ENCODE measurements around the gene IL17B. TPM values are rescaled to one million over a fixed set of nuclear protein-coding genes. Genes with fewer than 3 reads are reported as not detected.

Gene IL17B
- total and polyA plus RNA-seq, 2 of the 8 experiments (the other 6 are each of a cell fraction or from before 2014, with no cell fraction given) = 0.18 TPM; not detected in 1

DNA sequence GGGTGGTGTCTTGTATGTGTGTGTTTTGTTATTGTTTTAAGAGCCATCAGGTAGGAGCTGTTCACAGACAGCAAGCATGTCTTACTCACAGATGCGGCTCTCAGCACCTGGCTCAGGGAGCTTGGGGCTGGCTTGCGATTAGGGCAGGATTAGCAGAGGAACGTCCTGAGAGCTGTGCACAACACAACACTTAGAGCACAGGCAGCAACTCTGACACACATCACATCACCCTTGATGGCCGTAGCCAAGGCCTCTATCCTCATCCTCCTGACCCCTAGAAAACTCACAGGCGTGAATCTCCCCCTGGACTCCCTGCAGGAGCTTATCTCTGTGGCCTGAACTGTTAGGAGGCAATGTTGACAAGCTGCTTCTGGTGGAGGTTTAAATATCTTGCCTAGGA, 7.1 kb upstream of the IL17B start:
- Histone ChIP-seq H4K20me1 (replicated peaks in 1 of 2; ENCODE audit: control insufficient read depth in 1 of 2, insufficient read depth in 2 of 2, low read length in 2 of 2) (no peaks in the 10 kb centered on the region), H2BK12ac (ENCODE audit: low read depth, low read length) (no peak overlapping the region), H3K23me2 (ENCODE audit: low read depth, low read length) (peaks cover 2% of the 10 kb centered on the region; the same call in 1 of the 2 replicates), H3K14ac (ENCODE audit: insufficient read length) (no peak overlapping the region), H3K4me2 (ENCODE audit: insufficient read depth in 1 of 2, low read depth in 2 of 2, low read length in 2 of 2) (no peak overlapping the region), H3K9me3 (ENCODE audit: insufficient read depth in 2 of 2, low read depth in 1 of 2, low read length in 1 of 2) (no peaks in the 10 kb centered on the region), H2BK15ac (ENCODE audit: low read length) (peak overlapping the region; percentile 31; the same call in 1 of the 2 replicates), H3K79me1 (ENCODE audit: low read depth, low read length) (no peaks in the 10 kb centered on the region), H3K4me3 (ENCODE audit: extremely low read depth in 1 of 4, insufficient read depth in 2 of 4, low read depth in 3 of 4, low read length in 4 of 4) (no peak overlapping the region), H2BK5ac (ENCODE audit: low read depth, low read length) (no peak overlapping the region), H3K4me1 (replicated peaks in 1 of 4; ENCODE audit: control insufficient read depth in 3 of 4, insufficient read depth in 4 of 4, low read length in 3 of 4) (no peaks in the 10 kb centered on the region), H3K4ac (replicated peaks; ENCODE audit: insufficient read length, low read depth, low read length) (no peak overlapping the region), H3K56ac (replicated peaks; ENCODE audit: insufficient read length, low read depth, low read length) (no peak overlapping the region), H3K9ac (replicated peaks in 1 of 4; ENCODE audit: extremely low read depth in 1 of 4, low read depth in 3 of 4, low read length in 3 of 4) (no peak overlapping the region), H2BK20ac (ENCODE audit: low read length) (no peak overlapping the region), H3K23ac (ENCODE audit: insufficient read length) (no peak overlapping the region), H4K91ac (replicated peaks; ENCODE audit: insufficient read length, low read length) (no peak overlapping the region), H2AFZ (ENCODE audit: low read length) (no peak overlapping the region), H3K27ac (ENCODE audit: low read depth, low read length) (no peak overlapping the region), H4K8ac (ENCODE audit: extremely low read depth, insufficient read depth, low read length) (no peak overlapping the region), H4K5ac (ENCODE audit: insufficient read length, low read depth, low read length) (no peak overlapping the region), H3K79me2 (ENCODE audit: control insufficient read depth in 1 of 2, insufficient read depth in 2 of 2, low read length in 2 of 2) (no peaks in the 10 kb centered on the region), H2AK5ac (ENCODE audit: low read depth, low read length) (no peak overlapping the region), H3K36me3 (ENCODE audit: control insufficient read depth in 2 of 4, insufficient read depth in 4 of 4, low read length in 3 of 4) (no peaks in the 10 kb centered on the region), H3K18ac (ENCODE audit: extremely low read depth, low read length) (no peak overlapping the region), H3K27me3 (replicated peaks in 1 of 4; ENCODE audit: control insufficient read depth in 3 of 4, extremely low read depth in 1 of 4, insufficient read depth in 3 of 4, low read length in 3 of 4) (no peaks in the 10 kb centered on the region; a peak in 1 of 7 replicates), H2BK120ac (replicated peaks; ENCODE audit: low read depth, low read length) (no peak overlapping the region)
- FAIRE-seq = no peak
- ChIA-PET CTCF (ENCODE audit: partially characterized antibody) (interaction anchor here (0.5 to 46.1 kb wide), 14 partner anchors 10 to 232 kb away, joined by 3 to 1310 read pairs (median 4); no protein-coding TSS in a partner anchor), POLR2A (ENCODE audit: partially characterized antibody) (interaction anchor here (1.1 to 1.6 kb wide), 2 partner anchors 10 to 13 kb away, joined by 3 to 6 read pairs; no protein-coding TSS in a partner anchor)
- DNase-seq (ENCODE audit: low read depth in 1 of 2, low spot score in 2 of 2) = no peak
- 90% methylated on average over 5 of the region's 5 CpGs; no CpG with 5 or more reads in 1 of the 2 experiments for WGBS, 2 experiments (ENCODE audit: extremely low coverage in 1 of 2, insufficient coverage in 1 of 2, insufficient read length in 1 of 2, insufficient replicate concordance in 2 of 2, low coverage in 1 of 2, low lambda C conversion rate in 2 of 2, missing lambda C conversion rate in 1 of 2)
- TF ChIP-seq SAP30 (IDR thresholded peaks at IDR 0.05; ENCODE audit: insufficient read depth, insufficient replicate concordance, low read length) (no peak), BCL11A (IDR thresholded peaks at IDR 0.05; ENCODE audit: low read depth in 2 of 2, low read length in 2 of 2) (no peak), EP300 (IDR thresholded peaks at IDR 0.05; ENCODE audit: borderline replicate concordance in 1 of 2, low read depth in 2 of 2, low read length in 2 of 2) (no peak), GABPA (IDR thresholded peaks at IDR 0.05; ENCODE audit: borderline replicate concordance, insufficient read depth, low read length) (no peak), NRF1 (IDR thresholded peaks at IDR 0.05; ENCODE audit: low read depth, low read length) (no peak), BRCA1 (IDR thresholded peaks at IDR 0.05; ENCODE audit: low read depth, low read length) (no peak), POLR2AphosphoS5 (IDR thresholded peaks at IDR 0.05; ENCODE audit: low read depth, low read length) (no peak), CTCF (IDR thresholded peaks at IDR 0.05; ENCODE audit: control extremely low read depth in 1 of 3, insufficient read depth in 1 of 3, low read depth in 1 of 3, low read length in 3 of 3) (no peak), MAFK (IDR thresholded peaks at IDR 0.05; ENCODE audit: low read depth, low read length) (no peak), SIX5 (IDR thresholded peaks at IDR 0.05; ENCODE audit: low read depth, low read length) (no peak), TAF1 (IDR thresholded peaks at IDR 0.05; ENCODE audit: low read depth, low read length) (no peak)

Measured in H1 (cell line).